Gastrocnemius medialis (tissue), 4 donors: Measurements from ENCODE around the gene SHISAL2B. TPM values are rescaled to one million over a fixed set of nuclear protein-coding genes. Genes with fewer than 3 reads are reported as not detected.

ENCODE experiments used
- ATAC-seq, 2 donors: fragments of 150-250 bp; one replicate each; pipeline ENCODE4 v1.9.1; 2016
- DNase-seq, 2 donors: peaks; one replicate each; pipeline ENCODE4 v3.0.0-alpha.2; 2019
- H3K27ac ChIP-seq, 4 donors: fragments of 200-600 bp; sonication (generic); 1 replicate in 1 of 4; 2 replicates in 3 of 4; pipeline ENCODE4 v1.5.1; 2016 to 2018; ENCODE audit warnings: mild to moderate bottlenecking in 2 of 4, moderate library complexity in 1 of 4
- H3K27me3 ChIP-seq, 3 donors: fragments of 200-600 bp; sonication (generic) in 2 of 3; 1 replicate in 1 of 3; 2 replicates in 2 of 3; pipeline versions ENCODE4 v1.5.1 to v1.6.0; 2016 to 2019; ENCODE audit warnings: mild to moderate bottlenecking in 1 of 3, moderate library complexity in 1 of 3
- H3K36me3 ChIP-seq, 2 donors: fragments of 200-600 bp; sonication (generic) in 1 of 2; one replicate each; pipeline ENCODE4 v1.5.1; 2017 to 2018
- H3K4me1 ChIP-seq, 2 donors: fragments of 200-600 bp; sonication (generic) in 1 of 2; one replicate each; pipeline ENCODE4 v1.5.1; 2016 to 2017; ENCODE audit warnings: mild to moderate bottlenecking in 2 of 2
- H3K4me3 ChIP-seq, 4 donors: fragments of 200-600 bp; sonication (generic) in 3 of 4; 1 replicate in 1 of 4; 2 replicates in 3 of 4; pipeline ENCODE4 v1.5.1; 2016 to 2019; ENCODE audit warnings: mild to moderate bottlenecking in 2 of 4
- H3K9me3 ChIP-seq, 3 donors: fragments of 200-600 bp; sonication (generic) in 2 of 3; 1 replicate in 1 of 3; 2 replicates in 2 of 3; pipeline ENCODE4 v1.5.1; 2016 to 2019
- CTCF ChIP-seq, 5 experiments: fragments of 450-650 bp in 3 of 5; fragments of 200-600 bp in 2 of 5; sonication (generic) in 2 of 5; IDR thresholded peaks in 4 of 5; conservative IDR thresholded peaks in 1 of 5; 1 replicate in 4 of 5; 2 replicates in 1 of 5; pipeline ENCODE4 v1.5.1; 2016 to 2019; ENCODE audit warnings: antibody characterized with exemption in 5 of 5, mild to moderate bottlenecking in 3 of 5, moderate library complexity in 3 of 5
- POLR2A ChIP-seq, 2 donors: fragments of 450-650 bp; IDR thresholded peaks; one replicate each; pipeline ENCODE4 v1.6.1; 2017; ENCODE audit warnings: antibody characterized with exemption in 2 of 2, mild to moderate bottlenecking in 2 of 2, moderate library complexity in 2 of 2
- in situ Hi-C, 4 donors: fragments of 200-750 bp; cut with MboI; loops; one replicate each; pipeline versions ENCODE4 v1.15.0 to v1.8.0; 2017; ENCODE audit warnings: low sequenced_read_pairs in 4 of 4
- intact Hi-C: fragments of 100-400 bp; cut with DNase I; formaldehyde crosslinking; loops from one replicate; pipeline ENCODE4 v1.15.1; 2023; ENCODE audit warnings: low total_unique reads
- total RNA-seq, 4 donors: library from RNA; depleted of rRNA; stranded (reverse); fragments of >200 nt; gene quantifications; one replicate each; pipeline versions ENCODE4 v1.1.0 to v1.2.3, GENCODE V29; 2016

SHISAL2B gene
- total RNA-seq, 4 donors from 2014 or later: not detected

GRCh38 chr5:64754066-64754465, 63.8 kb downstream of the SHISAL2B start:
- intact Hi-C loops: no loop called here

GRCh38 chr5:64758901-64759300, 68.6 kb downstream of the SHISAL2B start:
- Histone ChIP-seq H3K27me3 (no peaks in the 10 kb centered on the region), H3K4me3 (no peak overlapping the region), H3K27ac (no peak overlapping the region), H3K9me3 (no peaks in the 10 kb centered on the region), H3K4me1 (peaks cover 0 to 14% of the 10 kb centered on the region in 2 donors), H3K36me3 (no peaks in the 10 kb centered on the region)
- no peak for DNase-seq
- intact Hi-C loops (no loop called here), in situ Hi-C loops (no loop called here)
- TF ChIP-seq POLR2A (IDR thresholded peaks at IDR 0.05) (no peak), CTCF (IDR thresholded peaks at IDR 0.05 in 4 of 5, conservative IDR thresholded peaks at IDR 0.05 in 1 of 5) (no peak)
- no peak for ATAC-seq

More at GRCh38 chr5:64754066-64754465, 63.8 kb downstream of the SHISAL2B start:
- Histone ChIP-seq H3K4me1 (peaks cover 3 to 7% of the 10 kb centered on the region in 2 donors), H3K4me3 (no peak overlapping the region), H3K27me3 (no peaks in the 10 kb centered on the region), H3K9me3 (no peaks in the 10 kb centered on the region), H3K27ac (no peak overlapping the region), H3K36me3 (peaks cover 0 to 10% of the 10 kb centered on the region in 2 donors)
- DNase-seq: no peak
- in situ Hi-C loops: no loop called here
- ATAC-seq: no peak
- TF ChIP-seq CTCF (IDR thresholded peaks at IDR 0.05 in 4 of 5, conservative IDR thresholded peaks at IDR 0.05 in 1 of 5) (no peak), POLR2A (IDR thresholded peaks at IDR 0.05) (no peak)

- H3K4me3 ChIP-seq: no peak overlapping the region
- H3K36me3 ChIP-seq: no peaks in the 10 kb centered on the region
- DNase-seq (no peak), ATAC-seq (no peak)
- no peak for TF ChIP-seq POLR2A (IDR thresholded peaks at IDR 0.05)
- no peak for TF ChIP-seq CTCF (IDR thresholded peaks at IDR 0.05 in 4 of 5, conservative IDR thresholded peaks at IDR 0.05 in 1 of 5)
- in situ Hi-C loops (no loop called here), intact Hi-C loops (no loop called here)
- H3K4me1 ChIP-seq: peaks cover 4 to 14% of the 10 kb centered on the region in 2 donors
- no peaks in the 10 kb centered on the region for H3K9me3 ChIP-seq
- H3K27me3 ChIP-seq: no peaks in the 10 kb centered on the region
- H3K27ac ChIP-seq: no peak overlapping the region
These were observed 69.8 kb downstream of the SHISAL2B start for GRCh38 chr5:64759960-64760660.

GRCh38 chr5:64763948-64764503, 73.7 kb downstream of the SHISAL2B start:
- no peak overlapping the region for H3K4me3 ChIP-seq
- no peaks in the 10 kb centered on the region for H3K36me3 ChIP-seq
- intact Hi-C loops (no loop called here), in situ Hi-C loops (no loop called here)
- DNase-seq (no peak), ATAC-seq (no peak)
- H3K9me3 ChIP-seq: no peaks in the 10 kb centered on the region
- no peak overlapping the region for H3K27ac ChIP-seq
- no peaks in the 10 kb centered on the region for H3K27me3 ChIP-seq
- peaks cover 19 to 33% of the 10 kb centered on the region in 2 donors for H3K4me1 ChIP-seq
- TF ChIP-seq POLR2A (IDR thresholded peaks at IDR 0.05) (no peak), CTCF (IDR thresholded peaks at IDR 0.05 in 4 of 5, conservative IDR thresholded peaks at IDR 0.05 in 1 of 5) (no peak)
